HL-60 (cell line): ENCODE results near the gene UBA5.
"Not testable (repeated sequence)": the region's sequence is repeated elsewhere in the genome, so short reads cannot be mapped to it uniquely, and the experiment has no call there.

Experiments used
- DNase-seq, 2 experiments: peaks; one replicate each; pipeline ENCODE4 v3.0.0-alpha.2; 2010 to 2020; ENCODE audit warnings: low read depth in 1 of 2, low spot score in 1 of 2
- H3K27ac ChIP-seq: fragments of 250-450 bp; sonication (Bioruptor Pico); replicated peaks from 2 replicates; pipeline ENCODE4 v1.5.1; 2020; ENCODE audit warnings: mild to moderate bottlenecking, moderate library complexity
- H3K27me3 ChIP-seq: fragments of 250-450 bp; sonication (Bioruptor Pico); 2 replicates; pipeline ENCODE4 v1.5.1; 2021; ENCODE audit warnings: mild to moderate bottlenecking, moderate library complexity; ENCODE audit not compliant: insufficient read depth, poor library complexity, severe bottlenecking
- H3K4me3 ChIP-seq: replicated peaks from 2 replicates; pipeline ENCODE4 v1.5.1; 2011; ENCODE audit warnings: mild to moderate bottlenecking, control low read depth, low read length; ENCODE audit not compliant: insufficient read depth
- CTCF ChIP-seq: IDR thresholded peaks from one replicate; pipeline ENCODE4 v1.5.1; 2011; ENCODE audit warnings: low read length, control low read depth, inconsistent platforms; ENCODE audit not compliant: insufficient read depth
- GABPA ChIP-seq: IDR thresholded peaks from 2 replicates; pipeline ENCODE4 v1.6.1; 2012; ENCODE audit warnings: low read depth
- POLR2AphosphoS5 ChIP-seq: IDR thresholded peaks from 2 replicates; pipeline ENCODE4 v1.6.1; 2012; ENCODE audit warnings: low read depth
- SPI1 ChIP-seq: IDR thresholded peaks from 2 replicates; pipeline ENCODE4 v1.6.1; 2012; ENCODE audit warnings: low read depth, mild to moderate bottlenecking, borderline replicate concordance
- TF ChIP-seq, protein P1 (sequence below): IDR thresholded peaks from 2 replicates; pipeline ENCODE4 v1.6.1; 2012; ENCODE audit warnings: low read depth; ENCODE audit not compliant: insufficient replicate concordance

UBA5 gene

DNA sequence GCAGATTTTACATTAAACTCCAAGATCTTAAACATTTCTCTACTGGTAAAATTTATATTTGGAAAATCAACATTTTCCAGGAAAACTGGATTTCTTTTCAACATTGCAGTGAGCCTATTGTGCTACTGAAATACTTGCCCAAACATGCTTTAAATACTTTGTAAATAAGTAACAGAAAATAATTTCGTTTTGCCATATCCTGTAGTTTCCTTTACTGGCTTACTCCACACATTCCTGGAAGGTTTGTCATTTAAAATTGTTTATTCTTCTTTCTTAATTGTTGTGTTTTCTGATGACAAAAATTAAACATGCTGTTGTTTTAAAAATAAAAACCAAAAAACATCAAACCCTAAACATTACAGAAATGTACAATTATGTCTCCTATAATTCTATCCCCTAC lies 22.5 kb upstream of the UBA5 start:
- TF ChIP-seq POLR2AphosphoS5, result no peak
- no peak for TF ChIP-seq GABPA
- no peak for TF ChIP-seq CTCF
- TF ChIP-seq, protein P1, sequence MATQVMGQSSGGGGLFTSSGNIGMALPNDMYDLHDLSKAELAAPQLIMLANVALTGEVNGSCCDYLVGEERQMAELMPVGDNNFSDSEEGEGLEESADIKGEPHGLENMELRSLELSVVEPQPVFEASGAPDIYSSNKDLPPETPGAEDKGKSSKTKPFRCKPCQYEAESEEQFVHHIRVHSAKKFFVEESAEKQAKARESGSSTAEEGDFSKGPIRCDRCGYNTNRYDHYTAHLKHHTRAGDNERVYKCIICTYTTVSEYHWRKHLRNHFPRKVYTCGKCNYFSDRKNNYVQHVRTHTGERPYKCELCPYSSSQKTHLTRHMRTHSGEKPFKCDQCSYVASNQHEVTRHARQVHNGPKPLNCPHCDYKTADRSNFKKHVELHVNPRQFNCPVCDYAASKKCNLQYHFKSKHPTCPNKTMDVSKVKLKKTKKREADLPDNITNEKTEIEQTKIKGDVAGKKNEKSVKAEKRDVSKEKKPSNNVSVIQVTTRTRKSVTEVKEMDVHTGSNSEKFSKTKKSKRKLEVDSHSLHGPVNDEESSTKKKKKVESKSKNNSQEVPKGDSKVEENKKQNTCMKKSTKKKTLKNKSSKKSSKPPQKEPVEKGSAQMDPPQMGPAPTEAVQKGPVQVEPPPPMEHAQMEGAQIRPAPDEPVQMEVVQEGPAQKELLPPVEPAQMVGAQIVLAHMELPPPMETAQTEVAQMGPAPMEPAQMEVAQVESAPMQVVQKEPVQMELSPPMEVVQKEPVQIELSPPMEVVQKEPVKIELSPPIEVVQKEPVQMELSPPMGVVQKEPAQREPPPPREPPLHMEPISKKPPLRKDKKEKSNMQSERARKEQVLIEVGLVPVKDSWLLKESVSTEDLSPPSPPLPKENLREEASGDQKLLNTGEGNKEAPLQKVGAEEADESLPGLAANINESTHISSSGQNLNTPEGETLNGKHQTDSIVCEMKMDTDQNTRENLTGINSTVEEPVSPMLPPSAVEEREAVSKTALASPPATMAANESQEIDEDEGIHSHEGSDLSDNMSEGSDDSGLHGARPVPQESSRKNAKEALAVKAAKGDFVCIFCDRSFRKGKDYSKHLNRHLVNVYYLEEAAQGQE, result no peak
- TF ChIP-seq SPI1, result no peak

DNA sequence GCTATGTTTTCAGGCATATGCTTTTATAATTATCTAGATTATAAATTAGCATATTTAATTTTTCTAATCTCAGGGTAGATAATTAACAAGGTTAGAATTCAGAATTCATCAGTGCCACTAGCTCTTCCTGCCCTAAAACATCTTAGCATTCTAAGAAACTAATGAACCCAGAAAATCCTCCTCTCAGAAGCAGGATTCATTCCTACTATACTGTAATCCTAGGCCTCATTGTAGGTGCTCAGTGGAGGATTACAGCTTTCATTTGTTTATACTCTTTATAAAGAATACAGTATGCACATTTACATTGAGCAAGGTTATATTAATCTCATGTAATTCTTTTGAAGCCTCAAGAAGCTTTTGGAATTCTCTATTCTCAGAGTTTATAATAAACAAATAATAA lies 21.4 kb upstream of the UBA5 start:
- no peak overlapping the region for H3K27ac ChIP-seq
- no peak for TF ChIP-seq SPI1
- no peak for TF ChIP-seq CTCF
- TF ChIP-seq, protein P1, result no peak
- TF ChIP-seq POLR2AphosphoS5, result no peak
- no peak for TF ChIP-seq GABPA
- no peak overlapping the region for H3K4me3 ChIP-seq
- DNase-seq, result no peak
- H3K27me3 ChIP-seq, result no peaks in the 10 kb centered on the region

More for the DNA sequence above, 22.5 kb upstream of the UBA5 start:
- no peak overlapping the region for H3K4me3 ChIP-seq
- no peak for DNase-seq
- no peaks in the 10 kb centered on the region for H3K27me3 ChIP-seq
- no peak overlapping the region for H3K27ac ChIP-seq

- H3K27ac ChIP-seq, DNase-seq, H3K27me3 ChIP-seq, H3K4me3 ChIP-seq: not testable (repeated sequence)
These were observed 18.7 kb upstream of the UBA5 start for GRCh38 chr3:132641427-132641826.

GRCh38 chr3:132641837-132642538 lies 18.1 kb upstream of the UBA5 start:
- Histone ChIP-seq H3K4me3 (no peak overlapping the region), H3K27ac (no peak overlapping the region), H3K27me3 (no peaks in the 10 kb centered on the region)
- TF ChIP-seq, protein P1, result no peak
- TF ChIP-seq CTCF, result peak; percentile 20
- DNase-seq, result peak in 1 of 2 experiments; percentile 18
